K562 (cell line): ENCODE measurements around the gene KCNN3. TPM values are rescaled to one million over a fixed set of nuclear protein-coding genes. Genes with fewer than 3 reads are reported as not detected.

Source experiments
- ATAC-seq: fragments of 200-7000 bp; cut with Tn5 transposase; 3 replicates; pipeline ENCODE4 v1.9.1; 2020; ENCODE audit warnings: moderate library complexity
- BruUV-seq: library from RNA; stranded (reverse); fragments of 400-500 nt; replicated peaks from 2 replicates; lab custom pipeline; 2021; lab: Mats Ljungman, UMichigan
- CTCF ChIA-PET: fragments of 300-600 bp; formaldehyde crosslinking; extraction: SDS; loops from one replicate; lab custom pipeline; 2021; ENCODE audit warnings: low intra/inter-chr PET ratio; lab: Yijun Ruan, JAX
- POLR2A ChIA-PET: fragments of 300-600, 350-650 bp; sonication (Branson Sonifier 250); formaldehyde crosslinking; extraction: SDS; loops from one replicate; lab custom pipeline; 2021; ENCODE audit warnings: antibody characterized with exemption, inconsistent platforms; lab: Yijun Ruan, JAX
- DNase-seq, 4 experiments: peaks; one replicate each; pipeline versions ENCODE4 v3.0.0 to v3.0.0-alpha.2; 2011 to 2018; ENCODE audit warnings: low spot score in 3 of 4, mixed read lengths in 3 of 4; ENCODE audit errors: extremely low read depth in 1 of 4
- FAIRE-seq: peaks from 2 replicates; lab custom pipeline; 2011; peaks lifted over from hg19 to GRCh38; lab: Jason Lieb, UNC
- H2AFZ ChIP-seq: 2 replicates; pipeline ENCODE4 v1.6.0; 2011; ENCODE audit warnings: low read depth, low read length, control low read depth, inconsistent platforms
- H3K27ac ChIP-seq: fragments of 200-600 bp; 3 replicates; pipeline ENCODE4 v1.8.0; 2011; ENCODE audit warnings: low read depth, mild to moderate bottlenecking, control low read depth, inconsistent platforms, low read length, moderate library complexity, mixed read lengths; ENCODE audit errors: extremely low read depth
- H3K27me3 ChIP-seq, 2 experiments: fragments of 300-600 bp in 1 of 2; 2 replicates in 1 of 2; 3 replicates in 1 of 2; pipeline versions ENCODE4 v1.6.0 to v1.8.0; 2011; ENCODE audit warnings: inconsistent platforms in 2 of 2, low read length in 2 of 2, mild to moderate bottlenecking in 1 of 2, mixed read lengths in 1 of 2, moderate library complexity in 1 of 2; ENCODE audit not compliant: control insufficient read depth in 2 of 2, insufficient read depth in 2 of 2
- H3K36me3 ChIP-seq: fragments of 300-600 bp; 3 replicates; pipeline ENCODE4 v1.8.0; 2011; ENCODE audit warnings: mild to moderate bottlenecking, low read length, inconsistent platforms; ENCODE audit not compliant: control insufficient read depth, insufficient read depth
- H3K4me1 ChIP-seq, 2 experiments: fragments of 200-600 bp in 1 of 2; replicated peaks in 1 of 2; 2 replicates in 1 of 2; 3 replicates in 1 of 2; pipeline versions ENCODE4 v1.5.1 to v1.8.0; 2011; ENCODE audit warnings: inconsistent platforms in 2 of 2, low read length in 2 of 2, mild to moderate bottlenecking in 1 of 2, mixed read lengths in 1 of 2, moderate library complexity in 1 of 2; ENCODE audit not compliant: control insufficient read depth in 2 of 2, insufficient read depth in 2 of 2
- H3K4me2 ChIP-seq: 2 replicates; pipeline ENCODE4 v1.6.1; 2011; ENCODE audit warnings: low read length, control low read depth, inconsistent platforms, mixed read lengths; ENCODE audit not compliant: insufficient read depth
- H3K4me3 ChIP-seq: fragments of 200-600 bp; sonication (generic), shearing (Covaris generic); 2 replicates; pipeline ENCODE4 v1.5.1; 2016; ENCODE audit warnings: control low read depth, inconsistent platforms
- H3K79me2 ChIP-seq: fragments of 200-600 bp; 3 replicates; pipeline ENCODE4 v1.8.0; 2011; ENCODE audit warnings: low read length, inconsistent platforms; ENCODE audit not compliant: control insufficient read depth, insufficient read depth
- H3K9ac ChIP-seq, 2 experiments: 2 replicates each; pipeline versions ENCODE4 v1.6.0 to v1.6.1; 2011; ENCODE audit warnings: low read depth in 2 of 2, low read length in 2 of 2, control low read depth in 1 of 2, inconsistent platforms in 1 of 2, mild to moderate bottlenecking in 1 of 2, mixed read lengths in 1 of 2; ENCODE audit not compliant: insufficient read depth in 1 of 2
- H3K9me1 ChIP-seq: one replicate; pipeline ENCODE4 v1.6.0; 2011; ENCODE audit warnings: inconsistent platforms, mild to moderate bottlenecking, low read length, moderate library complexity; ENCODE audit not compliant: control insufficient read depth, insufficient read depth
- H3K9me3 ChIP-seq: replicated peaks from 2 replicates; pipeline ENCODE4 v1.5.1; 2011; ENCODE audit warnings: low read depth, low read length, inconsistent platforms; ENCODE audit not compliant: control insufficient read depth, insufficient read depth
- H4K20me1 ChIP-seq: replicated peaks from 2 replicates; pipeline ENCODE4 v1.6.1; 2011; ENCODE audit warnings: low read length, inconsistent platforms, mixed read lengths; ENCODE audit not compliant: control insufficient read depth, insufficient read depth
- BDP1 ChIP-seq: IDR thresholded peaks from 3 replicates; pipeline ENCODE4 v1.6.1; 2011; ENCODE audit not compliant: insufficient read length, insufficient read depth
- BRCA1 ChIP-seq, 2 experiments: fragments of 450-650 bp in 1 of 2; sonication (generic) in 1 of 2; formaldehyde crosslinking in 1 of 2; IDR thresholded peaks; 2 replicates each; pipeline versions ENCODE4 v1.5.0 to v1.6.1; 2017 to 2020; ENCODE audit warnings: mild to moderate bottlenecking in 1 of 2, missing genetic modification reagents in 1 of 2
- CHD2 ChIP-seq: IDR thresholded peaks from 2 replicates; pipeline ENCODE4 v1.6.1; 2011; ENCODE audit warnings: low read depth, low read length
- HNRNPLL ChIP-seq: fragments of 200-400 bp; formaldehyde crosslinking; IDR thresholded peaks from 2 replicates; pipeline ENCODE4 v1.6.1; 2017; ENCODE audit warnings: low read length, low read depth, mild to moderate bottlenecking; ENCODE audit not compliant: poor library complexity, severe bottlenecking
- KAT2B ChIP-seq: IDR thresholded peaks from one replicate; pipeline ENCODE4 v1.6.1; 2012; ENCODE audit warnings: low read depth, mild to moderate bottlenecking, control low read depth, inconsistent platforms, low read length, moderate library complexity
- MTA3 ChIP-seq: fragments of 450-650 bp; formaldehyde crosslinking; IDR thresholded peaks from 2 replicates; pipeline ENCODE4 v1.6.1; 2017; ENCODE audit warnings: mild to moderate bottlenecking, borderline replicate concordance
- NELFE ChIP-seq: IDR thresholded peaks from 2 replicates; pipeline ENCODE4 v1.6.1; 2011; ENCODE audit warnings: mild to moderate bottlenecking; ENCODE audit not compliant: insufficient read depth, insufficient read length
- PHTF2 ChIP-seq: fragments of 250-450 bp; sonication (Bioruptor Pico); IDR thresholded peaks from 2 replicates; pipeline ENCODE4 v1.5.0; 2021; ENCODE audit warnings: mild to moderate bottlenecking
- POLR2AphosphoS5 ChIP-seq: IDR thresholded peaks from 2 replicates; pipeline ENCODE4 v1.6.1; 2011; ENCODE audit warnings: mild to moderate bottlenecking, low read depth, low read length, moderate library complexity; ENCODE audit not compliant: control insufficient read depth, insufficient read depth
- RBM15 ChIP-seq: fragments of 200-400 bp; formaldehyde crosslinking; IDR thresholded peaks from 2 replicates; pipeline ENCODE4 v1.6.1; 2018; ENCODE audit warnings: mild to moderate bottlenecking, low read length, moderate library complexity; ENCODE audit not compliant: insufficient read depth
- RBM17 ChIP-seq: fragments of 200-400 bp; formaldehyde crosslinking; IDR thresholded peaks from 2 replicates; pipeline ENCODE4 v1.6.1; 2017; ENCODE audit warnings: low read depth, mild to moderate bottlenecking, low read length, borderline replicate concordance
- ZBTB1 ChIP-seq: sonication (generic); formaldehyde crosslinking; IDR thresholded peaks from 2 replicates; pipeline ENCODE4 v1.8.1; 2023; ENCODE audit warnings: missing genetic modification reagents, low read depth, mild to moderate bottlenecking, borderline replicate concordance
- ZNF175 ChIP-seq: fragments of 200-800 bp; sonication (Bioruptor generic); IDR thresholded peaks from 2 replicates; pipeline ENCODE4 v1.6.1; 2016; ENCODE audit warnings: low read depth, mild to moderate bottlenecking, missing genetic modification characterization, missing compliant biosample characterization
- ZNF324 ChIP-seq: fragments of 250-450 bp; sonication (Bioruptor Pico); IDR thresholded peaks from 2 replicates; pipeline ENCODE4 v1.4.0; 2020; ENCODE audit warnings: mild to moderate bottlenecking
- WGBS: fragments of 100-300 bp; shearing (Covaris generic); methylation state at CpG from one replicate; pipeline ENCODE4 v1.1.6; 2016; ENCODE audit warnings: low coverage, mixed read lengths; ENCODE audit not compliant: insufficient coverage; ENCODE audit errors: missing lambda C conversion rate; 5-methylcytosine and 5-hydroxymethylcytosine counted together
- in situ Hi-C: fragments of 300-500 bp; cut with MboI; formaldehyde crosslinking; loops from 4 replicates; pipeline ENCODE4 v1.15.0; 2018; ENCODE audit warnings: inconsistent platforms, mixed read lengths
- intact Hi-C: fragments of 100-400 bp; cut with micrococcal nuclease; formaldehyde crosslinking; loops from 2 replicates; pipeline ENCODE4 v1.14.2; 2022
- polyA plus RNA-seq, 8 experiments: library from polyadenylated mRNA; depleted of rRNA in 4 of 8; stranded (reverse) in 5 of 8; unstranded in 3 of 8; fragments of >200 nt; fragmentation: Nextera tagmentation in 2 of 8; fragmentation: Illumina TruSeq in 1 of 8; extraction: Ambion mirVana in 2 of 8; extraction: Trizol in 1 of 8; gene quantifications; 2 replicates each; pipeline versions ENCODE4 v1.2.1 to v1.2.3, GENCODE V29; 2011 to 2014; ENCODE audit warnings: inconsistent platforms in 1 of 8, missing spikeins in 1 of 8
- total RNA-seq, 7 experiments: library from RNA; depleted of rRNA in 6 of 7; stranded (reverse); fragments of >200 nt in 6 of 7; fragmentation: Illumina TruSeq in 2 of 7; extraction: Trizol in 2 of 7; gene quantifications; 2 replicates each; pipeline versions ENCODE4 v1.2.1 to v1.2.3, GENCODE V29; 2011 to 2021; ENCODE audit warnings: low replicate concordance in 1 of 7
- TF ChIP-seq, protein P1 (sequence below): sonication (generic); formaldehyde crosslinking; IDR thresholded peaks from 2 replicates; pipeline ENCODE4 v1.8.1; 2023; ENCODE audit warnings: mild to moderate bottlenecking, missing genetic modification reagents
- TF ChIP-seq, protein P2 (sequence below), 2 experiments: fragments of 450-650 bp in 1 of 2; sonication (generic) in 1 of 2; formaldehyde crosslinking; conservative IDR thresholded peaks; 2 replicates each; pipeline versions ENCODE4 v1.4.0 to v1.8.1; 2020 to 2022; ENCODE audit warnings: mild to moderate bottlenecking in 1 of 2, missing genetic modification reagents in 1 of 2
- TF ChIP-seq, protein P3 (sequence below): sonication (generic); formaldehyde crosslinking; IDR thresholded peaks from 2 replicates; pipeline ENCODE4 v1.8.1; 2022; ENCODE audit warnings: missing genetic modification reagents

The KCNN3 gene
- total and polyA plus RNA-seq, 9 of the 15 experiments (the other 6 are each of a cell fraction or from before 2014, with no cell fraction given) = 0.02 to 0.03 TPM; not detected in 7

- peaks cover 0 to 11% of the 10 kb centered on the region in 2 experiments; a peak in 2 of 5 replicates for H3K4me1 ChIP-seq
- H3K4me2 ChIP-seq = no peak overlapping the region
- no peak overlapping the region for H3K4me3 ChIP-seq
- intact Hi-C loops (no loop called here), in situ Hi-C loops (no loop called here)
- H3K9me3 ChIP-seq = no peaks in the 10 kb centered on the region
- H3K9ac ChIP-seq = no peak overlapping the region
- H4K20me1 ChIP-seq = peaks cover 17% of the 10 kb centered on the region; the same call in 1 of the 2 replicates
- POLR2A ChIA-PET = interaction anchor here (0.6 to 1.1 kb wide), 3 partner anchors 9 to 22 kb away, joined by 3 read pairs; no protein-coding TSS in a partner anchor
- no peak for TF ChIP-seq ZNF324
- TF ChIP-seq, protein P1, sequence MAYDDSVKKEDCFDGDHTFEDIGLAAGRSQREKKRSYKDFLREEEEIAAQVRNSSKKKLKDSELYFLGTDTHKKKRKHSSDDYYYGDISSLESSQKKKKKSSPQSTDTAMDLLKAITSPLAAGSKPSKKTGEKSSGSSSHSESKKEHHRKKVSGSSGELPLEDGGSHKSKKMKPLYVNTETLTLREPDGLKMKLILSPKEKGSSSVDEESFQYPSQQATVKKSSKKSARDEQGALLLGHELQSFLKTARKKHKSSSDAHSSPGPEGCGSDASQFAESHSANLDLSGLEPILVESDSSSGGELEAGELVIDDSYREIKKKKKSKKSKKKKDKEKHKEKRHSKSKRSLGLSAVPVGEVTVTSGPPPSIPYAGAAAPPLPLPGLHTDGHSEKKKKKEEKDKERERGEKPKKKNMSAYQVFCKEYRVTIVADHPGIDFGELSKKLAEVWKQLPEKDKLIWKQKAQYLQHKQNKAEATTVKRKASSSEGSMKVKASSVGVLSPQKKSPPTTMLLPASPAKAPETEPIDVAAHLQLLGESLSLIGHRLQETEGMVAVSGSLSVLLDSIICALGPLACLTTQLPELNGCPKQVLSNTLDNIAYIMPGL = no peak
- TF ChIP-seq KAT2B = no peak
- TF ChIP-seq HNRNPLL = no peak
- TF ChIP-seq ZBTB1 (CRISPR knock-in tag) = no peak
- TF ChIP-seq ZNF175 (CRISPR knock-in tag) = no peak
- TF ChIP-seq, protein P2, sequence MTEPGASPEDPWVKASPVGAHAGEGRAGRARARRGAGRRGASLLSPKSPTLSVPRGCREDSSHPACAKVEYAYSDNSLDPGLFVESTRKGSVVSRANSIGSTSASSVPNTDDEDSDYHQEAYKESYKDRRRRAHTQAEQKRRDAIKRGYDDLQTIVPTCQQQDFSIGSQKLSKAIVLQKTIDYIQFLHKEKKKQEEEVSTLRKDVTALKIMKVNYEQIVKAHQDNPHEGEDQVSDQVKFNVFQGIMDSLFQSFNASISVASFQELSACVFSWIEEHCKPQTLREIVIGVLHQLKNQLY (CRISPR knock-in tag; conservative IDR thresholded peaks at IDR 0.05) = no peak
- no peak for TF ChIP-seq RBM15
- no peak for TF ChIP-seq MTA3
- TF ChIP-seq BRCA1 (IDR thresholded peaks at IDR 0.05) = no peak
- TF ChIP-seq BRCA1 (CRISPR knock-in tag; IDR thresholded peaks at IDR 0.05) = no peak
- TF ChIP-seq NELFE = no peak
- TF ChIP-seq CHD2 = no peak
- no peak for TF ChIP-seq RBM17
- TF ChIP-seq, protein P3, sequence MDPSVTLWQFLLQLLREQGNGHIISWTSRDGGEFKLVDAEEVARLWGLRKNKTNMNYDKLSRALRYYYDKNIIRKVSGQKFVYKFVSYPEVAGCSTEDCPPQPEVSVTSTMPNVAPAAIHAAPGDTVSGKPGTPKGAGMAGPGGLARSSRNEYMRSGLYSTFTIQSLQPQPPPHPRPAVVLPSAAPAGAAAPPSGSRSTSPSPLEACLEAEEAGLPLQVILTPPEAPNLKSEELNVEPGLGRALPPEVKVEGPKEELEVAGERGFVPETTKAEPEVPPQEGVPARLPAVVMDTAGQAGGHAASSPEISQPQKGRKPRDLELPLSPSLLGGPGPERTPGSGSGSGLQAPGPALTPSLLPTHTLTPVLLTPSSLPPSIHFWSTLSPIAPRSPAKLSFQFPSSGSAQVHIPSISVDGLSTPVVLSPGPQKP (CRISPR knock-in tag) = no peak
- TF ChIP-seq POLR2AphosphoS5 = no peak
- TF ChIP-seq BDP1 = no peak
- TF ChIP-seq PHTF2 (CRISPR knock-in tag) = no peak
- WGBS = 8% methylated on average over 3 of the region's 3 CpGs
- FAIRE-seq = no peak
- peaks cover 36 to 72% of the 10 kb centered on the region in 2 experiments for H3K27me3 ChIP-seq
- no peak overlapping the region for H3K27ac ChIP-seq
- CTCF ChIA-PET = no interaction called here
- no peaks in the 10 kb centered on the region for H3K9me1 ChIP-seq
- BruUV-seq = no TSS peak
- H3K79me2 ChIP-seq = no peaks in the 10 kb centered on the region
- no peak for DNase-seq
- ATAC-seq = no peak
- no peaks in the 10 kb centered on the region for H3K36me3 ChIP-seq
- H2AFZ ChIP-seq = no peak overlapping the region
Observed at GRCh38 chr1:154839691-154840090, 30.4 kb downstream of the KCNN3 start.
